Activated CD4-positive, alpha-beta T cell treated with anti-CD3 and anti-CD28 coated beads, Interleukin-2, amount 10 ng/mL, durations not matched to agents 7 days and 5 days (primary cell): ENCODE data around the gene MRS2. TPM values are rescaled to one million over a fixed set of nuclear protein-coding genes. Genes with fewer than 3 reads are reported as not detected.

Experiments used
- CTCF ChIA-PET: fragments of 350-600 bp; sonication (Branson Sonifier 250); formaldehyde crosslinking; loops from one replicate; lab custom pipeline; 2021; ENCODE audit warnings: antibody characterized with exemption; lab: Charles Lee
- POLR2A ChIA-PET: fragments of 350-600 bp; sonication (Branson Sonifier 250); formaldehyde crosslinking; loops from one replicate; lab custom pipeline; 2021; ENCODE audit warnings: antibody characterized with exemption; lab: Charles Lee
- DNase-seq: peaks from one replicate; pipeline ENCODE4 v3.0.0-alpha.2; 2020
- H3K27ac Mint-ChIP-seq: one replicate; pipeline ENCODE4 v1.8.0; 2021; ENCODE audit warnings: mild to moderate bottlenecking, moderate library complexity, mixed read lengths
- H3K27me3 Mint-ChIP-seq: one replicate; pipeline ENCODE4 v1.8.0; 2021; ENCODE audit warnings: mixed read lengths
- H3K36me3 Mint-ChIP-seq: one replicate; pipeline ENCODE4 v1.8.0; 2021; ENCODE audit warnings: low read depth, mixed read lengths
- H3K4me1 Mint-ChIP-seq: one replicate; pipeline ENCODE4 v1.8.0; 2021; ENCODE audit warnings: mixed read lengths
- H3K4me3 Mint-ChIP-seq: one replicate; pipeline ENCODE4 v1.8.0; 2021; ENCODE audit warnings: mild to moderate bottlenecking, moderate library complexity, mixed read lengths
- H3K9me3 Mint-ChIP-seq: one replicate; pipeline ENCODE4 v1.8.0; 2021; ENCODE audit warnings: mixed read lengths
- total RNA-seq, 2 experiments: library from RNA; stranded (reverse); gene quantifications; one replicate each; pipeline ENCODE4 v1.2.3, GENCODE V29; 2021

Gene MRS2
- total RNA-seq, 2 experiments from 2014 or later = 17.8 to 18.7 TPM

DNA sequence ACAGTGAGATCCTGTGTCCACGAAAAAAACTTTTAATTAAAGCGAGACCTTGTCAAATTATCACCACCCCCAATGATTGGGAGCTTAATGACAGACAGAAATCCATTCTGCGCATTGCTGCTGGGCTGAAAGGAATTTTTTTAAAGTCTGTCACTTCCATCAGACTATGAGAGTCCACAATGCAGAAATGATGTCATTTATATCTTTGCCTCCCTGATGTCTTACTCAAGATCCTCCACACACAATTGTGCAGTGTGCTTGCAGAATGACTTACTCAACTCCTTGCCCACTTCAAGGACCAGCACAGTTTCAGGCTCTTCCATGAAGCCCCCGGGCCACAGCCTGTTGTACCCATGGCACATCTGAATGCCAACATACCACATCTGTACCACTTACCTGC lies 45.7 kb downstream of the MRS2 start:
- no peaks in the 10 kb centered on the region for H3K36me3 Mint-ChIP-seq
- H3K27me3 Mint-ChIP-seq = no peaks in the 10 kb centered on the region
- ChIA-PET CTCF (no interaction called here), POLR2A (no interaction called here)
- H3K4me3 Mint-ChIP-seq = no peak overlapping the region
- H3K27ac Mint-ChIP-seq = no peak overlapping the region
- H3K4me1 Mint-ChIP-seq = no peaks in the 10 kb centered on the region
- H3K9me3 Mint-ChIP-seq = no peaks in the 10 kb centered on the region
- no peak for DNase-seq

DNA sequence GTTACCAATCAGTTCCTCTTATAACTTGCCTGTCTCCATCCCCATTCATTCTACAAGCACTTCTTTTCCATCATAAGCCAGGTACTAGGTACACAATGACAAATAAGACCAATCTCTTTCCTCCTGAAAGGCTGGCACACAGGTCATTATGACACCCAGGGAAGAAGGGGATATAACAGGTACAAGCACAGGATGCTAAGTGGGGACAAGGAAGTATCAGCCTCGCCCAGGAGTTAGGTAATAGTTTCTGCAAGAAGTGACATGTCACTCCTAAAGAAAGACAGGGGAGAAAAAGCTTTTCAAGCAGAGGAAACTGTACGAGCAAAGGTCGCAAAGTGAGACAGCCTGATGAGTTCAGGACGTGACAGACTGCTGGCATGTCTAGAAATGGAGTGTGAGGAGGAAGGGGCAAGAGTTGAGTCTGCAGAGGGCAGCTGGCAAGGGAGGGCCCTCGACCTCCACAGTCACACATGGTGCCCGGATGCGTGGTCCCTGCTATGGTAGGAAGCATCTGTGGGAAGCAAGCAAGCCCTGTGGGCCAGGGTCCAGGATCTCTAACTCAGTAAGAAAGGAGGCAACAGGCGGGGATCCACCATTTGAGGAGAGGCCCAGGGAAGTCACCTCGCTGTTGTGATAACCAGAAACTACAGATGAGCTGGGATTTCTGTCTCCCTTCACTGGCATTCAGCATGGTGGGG lies 46.2 kb downstream of the MRS2 start:
- POLR2A ChIA-PET = no interaction called here
- CTCF ChIA-PET = interaction anchor here (1.1 kb wide), 1 partner anchor 9 kb away, joined by 3 read pairs; no protein-coding TSS in a partner anchor
- Mint-ChIP-seq H3K27me3 (no peaks in the 10 kb centered on the region), H3K4me3 (no peak overlapping the region), H3K36me3 (no peaks in the 10 kb centered on the region), H3K9me3 (no peaks in the 10 kb centered on the region), H3K27ac (no peak overlapping the region), H3K4me1 (no peaks in the 10 kb centered on the region)
- DNase-seq = no peak

GRCh38 chr6:24451581-24452388 lies 49.0 kb downstream of the MRS2 start:
- POLR2A ChIA-PET = no interaction called here
- no peaks in the 10 kb centered on the region for H3K36me3 Mint-ChIP-seq
- no peak overlapping the region for H3K4me3 Mint-ChIP-seq
- CTCF ChIA-PET = no interaction called here
- H3K9me3 Mint-ChIP-seq = no peaks in the 10 kb centered on the region
- no peak for DNase-seq
- H3K4me1 Mint-ChIP-seq = no peaks in the 10 kb centered on the region
- no peak overlapping the region for H3K27ac Mint-ChIP-seq
- H3K27me3 Mint-ChIP-seq = no peaks in the 10 kb centered on the region

- ChIA-PET CTCF (interaction anchor here (0.9 kb wide), 1 partner anchor 10 kb away, joined by 3 read pairs; no protein-coding TSS in a partner anchor), POLR2A (no interaction called here)
- Mint-ChIP-seq H3K9me3 (no peaks in the 10 kb centered on the region), H3K4me3 (no peak overlapping the region), H3K4me1 (no peaks in the 10 kb centered on the region), H3K27ac (no peak overlapping the region), H3K36me3 (no peaks in the 10 kb centered on the region), H3K27me3 (no peaks in the 10 kb centered on the region)
- DNase-seq = no peak
Observed at GRCh38 chr6:24453921-24454320, 51.2 kb downstream of the MRS2 start.

GRCh38 chr6:24454452-24454851 lies 51.7 kb downstream of the MRS2 start:
- Mint-ChIP-seq H3K4me3 (no peak overlapping the region), H3K27me3 (no peaks in the 10 kb centered on the region), H3K9me3 (no peaks in the 10 kb centered on the region), H3K27ac (no peak overlapping the region), H3K36me3 (no peaks in the 10 kb centered on the region), H3K4me1 (no peaks in the 10 kb centered on the region)
- CTCF ChIA-PET = interaction anchor here (0.9 kb wide), 1 partner anchor 9 kb away, joined by 3 read pairs; no protein-coding TSS in a partner anchor
- POLR2A ChIA-PET = no interaction called here
- no peak for DNase-seq

GRCh38 chr6:24455061-24455460 lies 52.3 kb downstream of the MRS2 start:
- Mint-ChIP-seq H3K4me3 (no peak overlapping the region), H3K36me3 (no peaks in the 10 kb centered on the region), H3K27ac (no peak overlapping the region), H3K9me3 (no peaks in the 10 kb centered on the region), H3K4me1 (no peaks in the 10 kb centered on the region), H3K27me3 (no peaks in the 10 kb centered on the region)
- ChIA-PET POLR2A (no interaction called here), CTCF (no interaction called here)
- no peak for DNase-seq

DNA sequence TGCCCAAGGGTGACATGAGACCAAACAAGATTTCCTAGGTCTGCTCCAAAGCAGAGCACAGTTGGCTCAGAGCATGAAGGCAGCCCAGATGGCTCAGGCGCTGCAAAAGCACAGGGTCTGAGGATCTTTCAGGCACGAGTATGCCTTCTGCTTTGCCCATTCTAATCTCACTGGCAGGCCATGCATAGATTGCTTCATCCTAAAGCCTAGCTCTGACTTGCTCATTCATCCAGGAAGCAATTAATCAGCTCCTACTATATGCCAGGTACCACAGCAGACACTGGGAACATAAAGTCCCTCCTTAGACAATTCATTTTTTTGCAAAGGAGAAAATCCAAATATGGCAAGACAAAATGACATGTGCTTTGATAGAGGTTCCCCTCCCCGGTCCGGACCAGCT lies 55.4 kb downstream of the MRS2 start:
- Mint-ChIP-seq H3K4me1 (no peaks in the 10 kb centered on the region), H3K27ac (no peak overlapping the region), H3K4me3 (no peak overlapping the region), H3K27me3 (peaks cover under 1% of the 10 kb centered on the region), H3K36me3 (no peaks in the 10 kb centered on the region), H3K9me3 (no peaks in the 10 kb centered on the region)
- ChIA-PET POLR2A (no interaction called here), CTCF (interaction anchor here (0.7 to 1.3 kb wide), 3 partner anchors 9 to 255 kb away, joined by 3 to 4 read pairs (median 4); no protein-coding TSS in a partner anchor)
- no peak for DNase-seq

DNA sequence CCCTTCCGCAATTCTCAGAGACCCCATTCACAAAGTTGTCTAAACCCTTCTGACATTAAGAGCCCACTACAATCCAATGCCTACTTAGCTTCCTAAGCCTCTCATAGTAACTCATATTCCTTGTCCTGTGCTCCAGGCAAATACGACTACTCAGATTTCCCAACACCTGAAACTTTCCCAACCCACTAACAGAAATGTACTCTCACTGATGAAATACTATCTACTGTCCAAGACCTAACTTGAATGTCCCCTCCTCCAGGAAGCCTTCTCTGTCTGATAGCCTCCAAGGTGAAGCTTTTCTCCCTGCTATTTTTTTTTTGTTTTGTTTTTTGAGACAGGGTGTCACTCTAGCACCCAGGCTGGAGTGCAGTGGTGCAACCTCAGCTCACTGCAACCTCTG lies 56.2 kb downstream of the MRS2 start:
- Mint-ChIP-seq H3K27me3 (peaks cover 4% of the 10 kb centered on the region), H3K9me3 (no peaks in the 10 kb centered on the region), H3K27ac (no peak overlapping the region), H3K4me3 (no peak overlapping the region), H3K36me3 (no peaks in the 10 kb centered on the region), H3K4me1 (no peaks in the 10 kb centered on the region)
- no peak for DNase-seq
- CTCF ChIA-PET = interaction anchor here (0.7 to 1.1 kb wide), 2 partner anchors 21 to 254 kb away, joined by 4 read pairs; no protein-coding TSS in a partner anchor
- POLR2A ChIA-PET = no interaction called here

GRCh38 chr6:24460966-24461365 lies 58.2 kb downstream of the MRS2 start:
- Mint-ChIP-seq H3K27me3 (peaks cover 4% of the 10 kb centered on the region), H3K4me3 (no peak overlapping the region), H3K9me3 (no peaks in the 10 kb centered on the region), H3K4me1 (no peaks in the 10 kb centered on the region), H3K36me3 (no peaks in the 10 kb centered on the region), H3K27ac (no peak overlapping the region)
- POLR2A ChIA-PET = no interaction called here
- CTCF ChIA-PET = no interaction called here
- no peak for DNase-seq

DNA sequence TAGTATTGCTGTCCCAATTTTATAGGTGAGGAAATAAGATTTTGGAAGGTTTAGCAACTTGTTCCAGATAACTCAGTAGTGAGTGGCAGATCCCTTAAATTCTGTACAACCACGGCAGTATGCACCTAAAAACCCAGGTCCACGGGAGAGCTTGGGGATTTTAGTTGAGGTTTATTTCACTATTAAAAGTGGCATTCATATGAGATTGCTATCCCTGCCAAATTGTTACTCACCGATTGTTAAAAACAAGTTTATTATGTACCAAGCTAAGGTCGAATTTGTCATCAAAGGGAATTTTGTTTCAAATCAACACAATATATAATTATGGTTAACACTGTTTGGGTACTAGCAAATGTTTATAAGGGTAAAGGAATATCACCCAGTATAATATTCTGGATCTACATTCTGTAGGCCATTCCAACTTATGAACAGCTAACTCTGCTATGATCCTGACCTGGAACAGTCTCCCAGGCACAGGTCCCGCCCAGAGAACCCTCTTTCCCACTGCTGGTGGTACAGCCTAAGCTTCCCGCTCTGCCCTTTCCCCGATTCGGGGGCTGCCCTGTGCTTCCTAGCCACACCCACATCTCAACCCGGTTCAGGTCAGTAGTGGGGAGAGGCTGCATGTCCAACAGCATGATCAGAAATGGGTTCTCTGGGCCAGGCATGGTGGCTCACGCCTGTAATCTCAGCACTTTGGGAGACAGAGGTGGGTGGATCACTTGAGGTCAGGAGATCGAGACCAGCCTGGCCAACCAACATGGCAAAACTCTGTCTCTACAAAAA lies 61.7 kb downstream of the MRS2 start:
- POLR2A ChIA-PET = no interaction called here
- Mint-ChIP-seq H3K4me1 (no peaks in the 10 kb centered on the region), H3K4me3 (no peak overlapping the region), H3K36me3 (no peaks in the 10 kb centered on the region), H3K27me3 (peaks cover 4% of the 10 kb centered on the region), H3K27ac (no peak overlapping the region), H3K9me3 (no peaks in the 10 kb centered on the region)
- CTCF ChIA-PET = interaction anchor here (1.1 kb wide), 1 partner anchor 10 kb away, joined by 3 read pairs; no protein-coding TSS in a partner anchor
- no peak for DNase-seq

- no peaks in the 10 kb centered on the region for H3K4me1 Mint-ChIP-seq
- no peaks in the 10 kb centered on the region for H3K27me3 Mint-ChIP-seq
- H3K4me3 Mint-ChIP-seq = no peak overlapping the region
- no peaks in the 10 kb centered on the region for H3K36me3 Mint-ChIP-seq
- no peaks in the 10 kb centered on the region for H3K9me3 Mint-ChIP-seq
- H3K27ac Mint-ChIP-seq = no peak overlapping the region
- POLR2A ChIA-PET = no interaction called here
- CTCF ChIA-PET = interaction anchor here (0.7 kb wide), 1 partner anchor 165 kb away, joined by 3 read pairs; no protein-coding TSS in a partner anchor
- no peak for DNase-seq
Observed at GRCh38 chr6:24469811-24470210, 67.1 kb downstream of the MRS2 start.

DNA sequence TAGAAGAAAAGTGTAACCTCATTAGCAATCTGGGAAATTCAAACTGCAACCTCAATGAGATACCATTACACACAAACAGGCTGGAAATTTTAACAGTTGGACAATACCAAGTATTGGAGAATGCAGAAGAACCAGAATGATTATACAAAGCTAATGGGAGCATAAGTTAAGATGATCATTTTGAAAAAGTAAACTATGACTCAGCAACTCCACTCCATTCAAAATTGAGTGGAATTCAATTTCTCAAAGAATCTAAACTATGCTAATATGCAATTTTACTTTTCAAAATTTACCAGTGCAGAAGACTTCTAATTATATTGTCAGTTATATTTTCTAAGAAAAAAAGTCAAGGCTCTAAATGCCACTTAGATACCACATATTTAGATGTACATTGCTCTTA lies 69.4 kb downstream of the MRS2 start:
- no peak overlapping the region for H3K4me3 Mint-ChIP-seq
- POLR2A ChIA-PET = interaction anchor here (0.6 kb wide), 1 partner anchor 10 kb away, joined by 3 read pairs; no protein-coding TSS in a partner anchor
- H3K36me3 Mint-ChIP-seq = no peaks in the 10 kb centered on the region
- CTCF ChIA-PET = no interaction called here
- no peaks in the 10 kb centered on the region for H3K4me1 Mint-ChIP-seq
- H3K27ac Mint-ChIP-seq = no peak overlapping the region
- H3K27me3 Mint-ChIP-seq = no peaks in the 10 kb centered on the region
- DNase-seq = no peak
- H3K9me3 Mint-ChIP-seq = no peaks in the 10 kb centered on the region
